Activated naive CD8-positive, alpha-beta T cell treated with anti-CD3 and anti-CD28 coated beads, Interleukin-2, amount 10 ng/mL, durations not matched to agents 7 days and 5 days (primary cell): Measurements from ENCODE around the gene PSMD1. TPM values are rescaled to one million over a fixed set of nuclear protein-coding genes. Genes with fewer than 3 reads are reported as not detected.
"Not testable (repeated sequence)": the region's sequence is repeated elsewhere in the genome, so short reads cannot be mapped to it uniquely, and the experiment has no call there.

Source experiments
- ATAC-seq: fragments of 150-1000 bp; cut with Tn5 transposase; one replicate; pipeline ENCODE4 v1.10.0; 2021; ENCODE audit warnings: low read depth, moderate library complexity
- POLR2A ChIA-PET: fragments of 350-600 bp; sonication (Branson Sonifier 250); formaldehyde crosslinking; loops from one replicate; lab custom pipeline; 2021; ENCODE audit warnings: antibody characterized with exemption; lab: Charles Lee
- DNase-seq: peaks from one replicate; pipeline ENCODE4 v3.0.0; 2021
- H3K27ac Mint-ChIP-seq: one replicate; pipeline ENCODE4 v1.8.0; 2022; ENCODE audit warnings: mild to moderate bottlenecking, mixed read lengths
- H3K27me3 Mint-ChIP-seq: one replicate; pipeline ENCODE4 v1.8.0; 2022; ENCODE audit warnings: mild to moderate bottlenecking, moderate library complexity, mixed read lengths
- H3K36me3 Mint-ChIP-seq: one replicate; pipeline ENCODE4 v1.8.0; 2021; ENCODE audit warnings: mild to moderate bottlenecking, mixed read lengths
- H3K4me1 Mint-ChIP-seq: one replicate; pipeline ENCODE4 v1.8.0; 2021; ENCODE audit warnings: mixed read lengths
- H3K4me3 Mint-ChIP-seq: one replicate; pipeline ENCODE4 v1.8.0; 2022; ENCODE audit warnings: mild to moderate bottlenecking, moderate library complexity, mixed read lengths
- H3K9me3 Mint-ChIP-seq: one replicate; pipeline ENCODE4 v1.8.0; 2021; ENCODE audit warnings: mixed read lengths
- total RNA-seq, 2 experiments: library from RNA; stranded (reverse); gene quantifications; one replicate each; pipeline ENCODE4 v1.2.3, GENCODE V29; 2021

Gene PSMD1
- total RNA-seq, 2 experiments from 2014 or later, result 64.0 to 65.4 TPM

- POLR2A ChIA-PET, result no interaction called here
- Mint-ChIP-seq H3K9me3 (no peaks in the 10 kb centered on the region), H3K27me3 (no peaks in the 10 kb centered on the region), H3K27ac (no peak overlapping the region), H3K4me3 (no peak overlapping the region), H3K36me3 (peaks cover 6% of the 10 kb centered on the region), H3K4me1 (no peaks in the 10 kb centered on the region)
- DNase-seq (no peak), ATAC-seq (no peak)
Observed at GRCh38 chr2:231139796-231140195, 83.1 kb downstream of the PSMD1 start.

- H3K9me3 Mint-ChIP-seq, DNase-seq, H3K36me3 Mint-ChIP-seq, H3K27me3 Mint-ChIP-seq, H3K27ac Mint-ChIP-seq, POLR2A ChIA-PET, ATAC-seq, H3K4me1 Mint-ChIP-seq, H3K4me3 Mint-ChIP-seq: not testable (repeated sequence)
Observed at GRCh38 chr2:231140808-231141207, 84.1 kb downstream of the PSMD1 start.

GRCh38 chr2:231144896-231145295 lies 88.2 kb downstream of the PSMD1 start:
- no peak for ATAC-seq
- no peak for DNase-seq
- H3K27me3 Mint-ChIP-seq, result no peaks in the 10 kb centered on the region
- no peaks in the 10 kb centered on the region for H3K9me3 Mint-ChIP-seq
- no peaks in the 10 kb centered on the region for H3K4me1 Mint-ChIP-seq
- POLR2A ChIA-PET, result no interaction called here
- peaks cover 20% of the 10 kb centered on the region for H3K36me3 Mint-ChIP-seq
- no peak overlapping the region for H3K27ac Mint-ChIP-seq
- H3K4me3 Mint-ChIP-seq, result no peak overlapping the region

- POLR2A ChIA-PET, result no interaction called here
- H3K27me3 Mint-ChIP-seq, result no peaks in the 10 kb centered on the region
- no peaks in the 10 kb centered on the region for H3K9me3 Mint-ChIP-seq
- DNase-seq (no peak), ATAC-seq (no peak)
- H3K4me3 Mint-ChIP-seq, result no peak overlapping the region
- H3K36me3 Mint-ChIP-seq, result peaks cover 18% of the 10 kb centered on the region
- H3K27ac Mint-ChIP-seq, result no peak overlapping the region
- no peaks in the 10 kb centered on the region for H3K4me1 Mint-ChIP-seq
Observed at GRCh38 chr2:231146665-231147064, 90.0 kb downstream of the PSMD1 start.

GRCh38 chr2:231152800-231153557 lies 96.3 kb downstream of the PSMD1 start:
- H3K4me1 Mint-ChIP-seq, result no peaks in the 10 kb centered on the region

GRCh38 chr2:231159306-231159705 lies 102.6 kb downstream of the PSMD1 start:
- Mint-ChIP-seq H3K4me1 (peaks cover 12% of the 10 kb centered on the region), H3K27me3 (no peaks in the 10 kb centered on the region), H3K9me3 (no peaks in the 10 kb centered on the region), H3K36me3 (peaks cover 11% of the 10 kb centered on the region), H3K27ac (no peak overlapping the region), H3K4me3 (no peak overlapping the region)
- DNase-seq, result no peak
- POLR2A ChIA-PET, result no interaction called here
- no peak for ATAC-seq

More at GRCh38 chr2:231152800-231153557, 96.3 kb downstream of the PSMD1 start:
- H3K27ac Mint-ChIP-seq, result no peak overlapping the region
- H3K36me3 Mint-ChIP-seq, result peaks cover 10% of the 10 kb centered on the region
- DNase-seq (no peak), ATAC-seq (no peak)
- no peaks in the 10 kb centered on the region for H3K27me3 Mint-ChIP-seq
- no peaks in the 10 kb centered on the region for H3K9me3 Mint-ChIP-seq
- no peak overlapping the region for H3K4me3 Mint-ChIP-seq
- POLR2A ChIA-PET, result no interaction called here

GRCh38 chr2:231160701-231161100 lies 104.0 kb downstream of the PSMD1 start:
- Mint-ChIP-seq H3K27ac (no peak overlapping the region), H3K27me3 (no peaks in the 10 kb centered on the region), H3K36me3 (peaks cover 10% of the 10 kb centered on the region), H3K9me3 (no peaks in the 10 kb centered on the region), H3K4me3 (no peak overlapping the region), H3K4me1 (peaks cover 12% of the 10 kb centered on the region)
- POLR2A ChIA-PET, result no interaction called here
- no peak for DNase-seq
- no peak for ATAC-seq

GRCh38 chr2:231161252-231161839 lies 104.7 kb downstream of the PSMD1 start:
- no peak for DNase-seq
- H3K27ac Mint-ChIP-seq, result peak overlapping the region; percentile 10
- H3K9me3 Mint-ChIP-seq, result no peaks in the 10 kb centered on the region
- POLR2A ChIA-PET, result no interaction called here
- H3K4me1 Mint-ChIP-seq, result peaks cover 12% of the 10 kb centered on the region
- peaks cover 10% of the 10 kb centered on the region for H3K36me3 Mint-ChIP-seq
- H3K4me3 Mint-ChIP-seq, result peak overlapping the region; percentile 29
- peak; percentile 89 for ATAC-seq
- no peaks in the 10 kb centered on the region for H3K27me3 Mint-ChIP-seq

GRCh38 chr2:231161877-231162329 lies 105.2 kb downstream of the PSMD1 start:
- Mint-ChIP-seq H3K4me1 (peaks cover 12% of the 10 kb centered on the region), H3K27ac (no peak overlapping the region), H3K36me3 (peaks cover 14% of the 10 kb centered on the region), H3K4me3 (no peak overlapping the region), H3K27me3 (no peaks in the 10 kb centered on the region), H3K9me3 (no peaks in the 10 kb centered on the region)
- ATAC-seq (no peak), DNase-seq (no peak)
- POLR2A ChIA-PET, result no interaction called here

GRCh38 chr2:231163011-231163410 lies 106.3 kb downstream of the PSMD1 start:
- Mint-ChIP-seq H3K36me3 (peaks cover 21% of the 10 kb centered on the region), H3K9me3 (no peaks in the 10 kb centered on the region), H3K4me1 (peaks cover 12% of the 10 kb centered on the region), H3K27ac (no peak overlapping the region), H3K27me3 (no peaks in the 10 kb centered on the region), H3K4me3 (no peak overlapping the region)
- ATAC-seq (no peak), DNase-seq (no peak)
- POLR2A ChIA-PET, result no interaction called here

- ATAC-seq (no peak), DNase-seq (no peak)
- POLR2A ChIA-PET, result no interaction called here
- Mint-ChIP-seq H3K27ac (no peak overlapping the region), H3K27me3 (no peaks in the 10 kb centered on the region), H3K9me3 (no peaks in the 10 kb centered on the region), H3K4me3 (no peak overlapping the region), H3K4me1 (peaks cover 12% of the 10 kb centered on the region), H3K36me3 (peaks cover 24% of the 10 kb centered on the region)
Observed at GRCh38 chr2:231163414-231164095, 106.9 kb downstream of the PSMD1 start.

GRCh38 chr2:231167745-231168459 lies 111.2 kb downstream of the PSMD1 start:
- Mint-ChIP-seq H3K9me3 (no peaks in the 10 kb centered on the region), H3K4me1 (no peaks in the 10 kb centered on the region), H3K36me3 (peaks cover 35% of the 10 kb centered on the region), H3K27ac (no peak overlapping the region), H3K27me3 (no peaks in the 10 kb centered on the region), H3K4me3 (no peak overlapping the region)
- ATAC-seq (no peak), DNase-seq (no peak)
- POLR2A ChIA-PET, result no interaction called here

- DNase-seq (no peak), ATAC-seq (no peak)
- Mint-ChIP-seq H3K36me3 (peaks cover 35% of the 10 kb centered on the region), H3K9me3 (no peaks in the 10 kb centered on the region), H3K27me3 (no peaks in the 10 kb centered on the region), H3K4me1 (no peaks in the 10 kb centered on the region), H3K4me3 (no peak overlapping the region), H3K27ac (no peak overlapping the region)
- POLR2A ChIA-PET, result no interaction called here
Observed at GRCh38 chr2:231168460-231169139, 111.9 kb downstream of the PSMD1 start.
